CD8-positive, alpha-beta memory T cell (primary cell): ENCODE results near the gene SEC23B. TPM values are rescaled to one million over a fixed set of nuclear protein-coding genes. Genes with fewer than 3 reads are reported as not detected.
"Not testable (repeated sequence)": the region's sequence is repeated elsewhere in the genome, so short reads cannot be mapped to it uniquely, and the experiment has no call there.

Source experiments
- CTCF ChIA-PET: fragments of 350-600 bp; sonication (Branson Sonifier 250); formaldehyde crosslinking; loops from one replicate; lab custom pipeline; 2021; ENCODE audit warnings: antibody characterized with exemption; lab: Charles Lee
- POLR2A ChIA-PET: fragments of 350-600 bp; sonication (Branson Sonifier 250); formaldehyde crosslinking; loops from one replicate; lab custom pipeline; 2021; ENCODE audit warnings: antibody characterized with exemption; lab: Charles Lee
- DNase-seq, 5 donors: peaks; one replicate each; pipeline versions ENCODE4 v3.0.0 to v3.0.0-alpha.2; 2020 to 2022; ENCODE audit warnings: mixed read lengths in 1 of 5
- H3K27ac ChIP-seq: one replicate; pipeline ENCODE4 v1.7.0; 2013; ENCODE audit warnings: low read depth, mild to moderate bottlenecking, low read length, moderate library complexity
- H3K27me3 ChIP-seq: 2 replicates; pipeline ENCODE4 v1.7.0; 2013; ENCODE audit warnings: low read length, mild to moderate bottlenecking; ENCODE audit not compliant: insufficient read depth, poor library complexity, severe bottlenecking
- H3K36me3 ChIP-seq: 2 replicates; pipeline ENCODE4 v1.7.0; 2013; ENCODE audit warnings: mild to moderate bottlenecking, low read length, moderate library complexity; ENCODE audit not compliant: insufficient read depth
- H3K4me1 ChIP-seq: 2 replicates; pipeline ENCODE4 v1.7.0; 2013; ENCODE audit warnings: mild to moderate bottlenecking, low read length, moderate library complexity; ENCODE audit not compliant: insufficient read depth
- H3K4me3 ChIP-seq: 2 replicates; pipeline ENCODE4 v1.7.0; 2013; ENCODE audit warnings: mild to moderate bottlenecking, low read length
- H3K9me3 ChIP-seq: 2 replicates; pipeline ENCODE4 v1.7.0; 2013; ENCODE audit warnings: mild to moderate bottlenecking, low read length
- H3K27ac Mint-ChIP-seq, 8 donors: one replicate each; pipeline ENCODE4 v1.8.0; 2020 to 2021; ENCODE audit warnings: mixed read lengths in 8 of 8, mild to moderate bottlenecking in 6 of 8, inconsistent platforms in 3 of 8, moderate library complexity in 3 of 8
- H3K27me3 Mint-ChIP-seq, 2 donors: one replicate each; pipeline ENCODE4 v1.8.0; 2020 to 2021; ENCODE audit warnings: mixed read lengths in 2 of 2, mild to moderate bottlenecking in 1 of 2, moderate library complexity in 1 of 2
- H3K36me3 Mint-ChIP-seq, 3 donors: one replicate each; pipeline ENCODE4 v1.8.0; 2020 to 2021; ENCODE audit warnings: mixed read lengths in 3 of 3, inconsistent platforms in 1 of 3, mild to moderate bottlenecking in 1 of 3
- H3K4me1 Mint-ChIP-seq, 3 donors: one replicate each; pipeline ENCODE4 v1.8.0; 2020 to 2021; ENCODE audit warnings: mixed read lengths in 3 of 3, inconsistent platforms in 1 of 3, mild to moderate bottlenecking in 1 of 3
- H3K4me3 Mint-ChIP-seq, 7 donors: one replicate each; pipeline ENCODE4 v1.8.0; 2020 to 2021; ENCODE audit warnings: mixed read lengths in 7 of 7, mild to moderate bottlenecking in 6 of 7, moderate library complexity in 4 of 7, inconsistent platforms in 2 of 7
- H3K9me3 Mint-ChIP-seq, 5 donors: one replicate each; pipeline ENCODE4 v1.8.0; 2020 to 2022; ENCODE audit warnings: mixed read lengths in 5 of 5, mild to moderate bottlenecking in 3 of 5, moderate library complexity in 2 of 5, inconsistent platforms in 1 of 5
- polyA plus RNA-seq: library from polyadenylated mRNA; unstranded; fragments of 300-500 nt; fragmentation: Illumina TruSeq; gene quantifications from one replicate; pipeline ENCODE4 v1.2.3, GENCODE V29; 2021
- total RNA-seq, 2 experiments: library from RNA; stranded (reverse); gene quantifications; one replicate each; pipeline ENCODE4 v1.2.3, GENCODE V29; 2021

The SEC23B gene
- total and polyA plus RNA-seq, 3 experiments from 2014 or later = 51.1 to 105 (median 103) TPM

- H3K27me3 Mint-ChIP-seq, CTCF ChIA-PET, H3K27ac ChIP-seq, POLR2A ChIA-PET, H3K9me3 Mint-ChIP-seq, H3K4me3 ChIP-seq, H3K4me1 Mint-ChIP-seq, H3K4me3 Mint-ChIP-seq, DNase-seq, H3K27ac Mint-ChIP-seq, H3K27me3 ChIP-seq, H3K9me3 ChIP-seq, H3K4me1 ChIP-seq: not testable (repeated sequence)
- H3K36me3 ChIP-seq = peaks cover 43% of the 10 kb centered on the region
- H3K36me3 Mint-ChIP-seq = peaks cover 10 to 73% (median 31%) of the 10 kb centered on the region in 3 donors
Measured at GRCh38 chr20:18526761-18527160, 19.0 kb downstream of the SEC23B start.

GRCh38 chr20:18527339-18527738 is 19.6 kb downstream of the SEC23B start:
- Mint-ChIP-seq H3K9me3 (no peaks in the 10 kb centered on the region), H3K4me3 (no peak overlapping the region), H3K27me3 (no peaks in the 10 kb centered on the region), H3K27ac (peak overlapping the region in 3 of 8 donors; percentile 9 to 13 (median 10)), H3K36me3 (peaks cover 15 to 79% (median 36%) of the 10 kb centered on the region in 3 donors), H3K4me1 (peaks cover 0 to 2% (median 0%) of the 10 kb centered on the region in 3 donors)
- no peaks in the 10 kb centered on the region for H3K4me1 ChIP-seq
- ChIA-PET POLR2A (no interaction called here), CTCF (no interaction called here)
- no peaks in the 10 kb centered on the region for H3K9me3 ChIP-seq
- H3K4me3 ChIP-seq = no peak overlapping the region
- no peak for DNase-seq
- H3K36me3 ChIP-seq = peaks cover 43% of the 10 kb centered on the region
- no peaks in the 10 kb centered on the region for H3K27me3 ChIP-seq
- H3K27ac ChIP-seq = no peak overlapping the region

GRCh38 chr20:18527836-18528235 is 20.1 kb downstream of the SEC23B start:
- Histone ChIP-seq H3K4me3 (no peak overlapping the region), H3K9me3 (no peaks in the 10 kb centered on the region), H3K27me3 (no peaks in the 10 kb centered on the region), H3K4me1 (no peaks in the 10 kb centered on the region), H3K36me3 (peaks cover 44% of the 10 kb centered on the region), H3K27ac (no peak overlapping the region)
- Mint-ChIP-seq H3K27me3 (no peaks in the 10 kb centered on the region), H3K27ac (peak overlapping the region in 1 of 8 donors; percentile 10), H3K4me3 (no peak overlapping the region), H3K4me1 (peaks cover 0 to 2% (median 0%) of the 10 kb centered on the region in 3 donors), H3K9me3 (no peaks in the 10 kb centered on the region), H3K36me3 (peaks cover 18 to 84% (median 40%) of the 10 kb centered on the region in 3 donors)
- CTCF ChIA-PET = no interaction called here
- DNase-seq = no peak
- POLR2A ChIA-PET = no interaction called here

- CTCF ChIA-PET = no interaction called here
Measured at GRCh38 chr20:18529041-18529440, 21.3 kb downstream of the SEC23B start.

GRCh38 chr20:18532626-18533025 is 24.9 kb downstream of the SEC23B start:
- Histone ChIP-seq H3K36me3 (peaks cover 52% of the 10 kb centered on the region), H3K27ac (no peak overlapping the region), H3K27me3 (no peaks in the 10 kb centered on the region), H3K4me3 (no peak overlapping the region), H3K4me1 (no peaks in the 10 kb centered on the region), H3K9me3 (no peaks in the 10 kb centered on the region)
- no peaks in the 10 kb centered on the region for H3K9me3 Mint-ChIP-seq
- no peaks in the 10 kb centered on the region for H3K4me1 Mint-ChIP-seq
- H3K27me3 Mint-ChIP-seq = no peaks in the 10 kb centered on the region
- ChIA-PET CTCF (interaction anchor here (0.6 kb wide), 1 partner anchor 45 kb away, joined by 3 read pairs; no protein-coding TSS in a partner anchor), POLR2A (no interaction called here)
- H3K36me3 Mint-ChIP-seq = peaks cover 23 to 91% (median 34%) of the 10 kb centered on the region in 3 donors
- no peak overlapping the region for H3K4me3 Mint-ChIP-seq
- no peak for DNase-seq
- H3K27ac Mint-ChIP-seq = no peak overlapping the region

More at GRCh38 chr20:18529041-18529440, 21.3 kb downstream of the SEC23B start:
- Mint-ChIP-seq H3K4me3 (no peak overlapping the region), H3K4me1 (no peaks in the 10 kb centered on the region), H3K9me3 (no peaks in the 10 kb centered on the region), H3K27ac (peak overlapping the region in 1 of 8 donors; percentile 4), H3K36me3 (peaks cover 18 to 91% (median 38%) of the 10 kb centered on the region in 3 donors), H3K27me3 (no peaks in the 10 kb centered on the region)
- Histone ChIP-seq H3K4me3 (no peak overlapping the region), H3K36me3 (peaks cover 55% of the 10 kb centered on the region), H3K4me1 (no peaks in the 10 kb centered on the region), H3K27ac (no peak overlapping the region), H3K27me3 (no peaks in the 10 kb centered on the region), H3K9me3 (no peaks in the 10 kb centered on the region)
- no peak for DNase-seq
- POLR2A ChIA-PET = no interaction called here

GRCh38 chr20:18533491-18533890 is 25.8 kb downstream of the SEC23B start:
- Mint-ChIP-seq H3K4me1 (no peaks in the 10 kb centered on the region), H3K27me3 (no peaks in the 10 kb centered on the region)
- CTCF ChIA-PET = no interaction called here

GRCh38 chr20:18533978-18534644 is 26.4 kb downstream of the SEC23B start:
- H3K36me3 Mint-ChIP-seq = peaks cover 23 to 85% (median 29%) of the 10 kb centered on the region in 3 donors
- CTCF ChIA-PET = no interaction called here
- no peak overlapping the region for H3K4me3 Mint-ChIP-seq
- Histone ChIP-seq H3K4me3 (no peak overlapping the region), H3K4me1 (no peaks in the 10 kb centered on the region), H3K27me3 (no peaks in the 10 kb centered on the region), H3K36me3 (peaks cover 39% of the 10 kb centered on the region), H3K27ac (no peak overlapping the region), H3K9me3 (no peaks in the 10 kb centered on the region)
- H3K4me1 Mint-ChIP-seq = no peaks in the 10 kb centered on the region
- no peaks in the 10 kb centered on the region for H3K9me3 Mint-ChIP-seq
- no peak for DNase-seq
- no peaks in the 10 kb centered on the region for H3K27me3 Mint-ChIP-seq
- peak overlapping the region in 1 of 8 donors; percentile 50 for H3K27ac Mint-ChIP-seq
- POLR2A ChIA-PET = no interaction called here

More at GRCh38 chr20:18533491-18533890, 25.8 kb downstream of the SEC23B start:
- peak overlapping the region in 1 of 8 donors; percentile 50 for H3K27ac Mint-ChIP-seq
- no peak overlapping the region for H3K27ac ChIP-seq
- H3K4me3 ChIP-seq = no peak overlapping the region
- peaks cover 23 to 88% (median 33%) of the 10 kb centered on the region in 3 donors for H3K36me3 Mint-ChIP-seq
- H3K36me3 ChIP-seq = peaks cover 44% of the 10 kb centered on the region
- DNase-seq = no peak
- no peaks in the 10 kb centered on the region for H3K4me1 ChIP-seq
- H3K9me3 ChIP-seq = no peaks in the 10 kb centered on the region
- POLR2A ChIA-PET = no interaction called here
- no peaks in the 10 kb centered on the region for H3K27me3 ChIP-seq
- H3K4me3 Mint-ChIP-seq = no peak overlapping the region
- no peaks in the 10 kb centered on the region for H3K9me3 Mint-ChIP-seq

- Histone ChIP-seq H3K27me3 (no peaks in the 10 kb centered on the region), H3K4me3 (no peak overlapping the region), H3K36me3 (peaks cover 35% of the 10 kb centered on the region), H3K9me3 (no peaks in the 10 kb centered on the region), H3K4me1 (no peaks in the 10 kb centered on the region), H3K27ac (no peak overlapping the region)
- DNase-seq = no peak
- H3K9me3 Mint-ChIP-seq = no peaks in the 10 kb centered on the region
- H3K4me3 Mint-ChIP-seq = no peak overlapping the region
- POLR2A ChIA-PET = no interaction called here
- no peaks in the 10 kb centered on the region for H3K4me1 Mint-ChIP-seq
- CTCF ChIA-PET = no interaction called here
- H3K27me3 Mint-ChIP-seq = no peaks in the 10 kb centered on the region
- H3K27ac Mint-ChIP-seq = no peak overlapping the region
- peaks cover 12 to 82% (median 28%) of the 10 kb centered on the region in 3 donors for H3K36me3 Mint-ChIP-seq
Measured at GRCh38 chr20:18537651-18538050, 29.9 kb downstream of the SEC23B start.
